IPS-20b (cell line): Measurements from ENCODE around the gene LYL1.

Experiments
- H3K27ac ChIP-seq: one replicate; pipeline ENCODE4 v1.5.1; 2013; ENCODE audit warnings: low read length
- H3K27me3 ChIP-seq: 2 replicates; pipeline ENCODE4 v1.6.1; 2013; ENCODE audit warnings: mild to moderate bottlenecking, low read length, inconsistent platforms; ENCODE audit not compliant: insufficient read depth
- H3K36me3 ChIP-seq: 2 replicates; pipeline ENCODE4 v1.6.1; 2013; ENCODE audit warnings: low read depth, mild to moderate bottlenecking, inconsistent platforms, low read length, moderate library complexity; ENCODE audit not compliant: insufficient read depth
- H3K4me1 ChIP-seq: 2 replicates; pipeline ENCODE4 v1.6.1; 2013; ENCODE audit warnings: mild to moderate bottlenecking, control low read depth, inconsistent platforms, low read length, moderate library complexity; ENCODE audit not compliant: insufficient read depth
- H3K4me3 ChIP-seq: 2 replicates; pipeline ENCODE4 v1.5.1; 2013; ENCODE audit warnings: mild to moderate bottlenecking, low read length, inconsistent platforms
- H3K9ac ChIP-seq: 2 replicates; pipeline ENCODE4 v1.6.1; 2013; ENCODE audit warnings: low read depth, mild to moderate bottlenecking, inconsistent platforms, low read length, moderate library complexity
- H3K9me3 ChIP-seq: 2 replicates; pipeline ENCODE4 v1.6.1; 2013; ENCODE audit warnings: mild to moderate bottlenecking, low read depth, low read length, inconsistent platforms; ENCODE audit not compliant: insufficient read depth

Gene LYL1

DNA sequence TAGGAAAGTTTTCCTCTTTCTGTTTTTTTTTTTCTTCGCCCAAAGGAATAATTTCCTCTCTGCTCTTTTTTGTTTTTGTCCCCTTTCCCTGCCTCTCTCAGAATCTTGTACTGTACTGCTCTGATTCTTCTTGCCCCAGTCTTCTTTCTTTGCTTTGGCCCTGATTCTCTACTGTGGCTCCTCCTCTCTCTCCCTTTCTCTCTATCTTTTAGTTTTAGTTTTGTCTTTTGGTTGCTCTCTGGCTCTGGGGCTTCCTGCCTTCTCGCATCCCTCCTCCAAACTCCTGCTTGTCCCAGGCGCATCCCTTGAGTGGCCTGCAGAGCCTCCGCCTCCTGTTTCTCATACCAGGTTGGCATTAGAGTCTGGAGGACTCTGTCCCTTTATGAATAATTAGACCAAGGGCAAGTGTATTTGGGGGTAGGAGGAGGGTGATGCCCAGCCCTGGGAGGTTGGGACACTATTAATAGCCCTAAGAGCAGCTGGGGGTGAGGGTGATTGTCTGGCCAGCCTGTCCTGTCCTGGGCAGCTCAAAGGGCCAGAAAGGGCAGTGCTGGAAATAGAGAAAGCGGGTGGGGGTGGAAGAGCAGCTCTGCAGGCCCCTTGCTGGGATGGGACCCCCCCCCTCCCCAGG is 39.1 kb downstream of the LYL1 start:
- H3K4me3 ChIP-seq: no peak overlapping the region
- no peaks in the 10 kb centered on the region for H3K36me3 ChIP-seq
- no peaks in the 10 kb centered on the region for H3K9me3 ChIP-seq
- H3K9ac ChIP-seq: no peak overlapping the region
- H3K4me1 ChIP-seq: no peaks in the 10 kb centered on the region; the same call in 1 of the 2 replicates
- H3K27me3 ChIP-seq: peaks cover 92% of the 10 kb centered on the region
- H3K27ac ChIP-seq: no peak overlapping the region

DNA sequence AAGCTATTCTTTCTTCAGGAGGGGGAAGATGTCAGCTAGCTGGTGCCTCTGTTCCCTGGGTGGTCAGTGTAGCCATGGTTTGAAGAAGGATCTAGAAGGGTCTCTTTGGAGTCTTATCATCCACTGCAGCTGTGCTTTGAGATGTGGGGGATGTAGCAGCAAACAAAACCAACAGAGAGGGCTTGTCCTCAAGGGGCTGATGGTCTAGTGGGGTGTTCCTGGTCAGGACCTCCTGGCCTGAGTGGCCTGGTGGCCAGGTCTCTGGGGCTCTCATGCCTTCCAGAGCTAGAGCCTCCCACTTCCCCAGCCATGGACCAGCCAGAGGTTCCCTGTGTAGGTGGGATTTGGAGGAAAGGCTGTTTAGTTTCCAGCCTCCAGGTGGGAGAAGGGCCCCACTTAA is 40.3 kb downstream of the LYL1 start:
- H3K4me1 ChIP-seq: no peaks in the 10 kb centered on the region; the same call in 1 of the 2 replicates
- no peaks in the 10 kb centered on the region for H3K9me3 ChIP-seq
- H3K4me3 ChIP-seq: no peak overlapping the region
- H3K9ac ChIP-seq: no peak overlapping the region
- H3K27me3 ChIP-seq: peaks cover 99% of the 10 kb centered on the region
- no peak overlapping the region for H3K27ac ChIP-seq
- no peaks in the 10 kb centered on the region for H3K36me3 ChIP-seq

- H3K27ac ChIP-seq: no peak overlapping the region
- H3K4me1 ChIP-seq: peaks cover 3% of the 10 kb centered on the region
- H3K27me3 ChIP-seq: peaks cover 100% of the 10 kb centered on the region
- no peaks in the 10 kb centered on the region for H3K9me3 ChIP-seq
- H3K36me3 ChIP-seq: no peaks in the 10 kb centered on the region
- H3K9ac ChIP-seq: no peak overlapping the region
- H3K4me3 ChIP-seq: peak overlapping the region; percentile 74
Measured at GRCh38 chr19:13060964-13061927, 41.4 kb downstream of the LYL1 start.

DNA sequence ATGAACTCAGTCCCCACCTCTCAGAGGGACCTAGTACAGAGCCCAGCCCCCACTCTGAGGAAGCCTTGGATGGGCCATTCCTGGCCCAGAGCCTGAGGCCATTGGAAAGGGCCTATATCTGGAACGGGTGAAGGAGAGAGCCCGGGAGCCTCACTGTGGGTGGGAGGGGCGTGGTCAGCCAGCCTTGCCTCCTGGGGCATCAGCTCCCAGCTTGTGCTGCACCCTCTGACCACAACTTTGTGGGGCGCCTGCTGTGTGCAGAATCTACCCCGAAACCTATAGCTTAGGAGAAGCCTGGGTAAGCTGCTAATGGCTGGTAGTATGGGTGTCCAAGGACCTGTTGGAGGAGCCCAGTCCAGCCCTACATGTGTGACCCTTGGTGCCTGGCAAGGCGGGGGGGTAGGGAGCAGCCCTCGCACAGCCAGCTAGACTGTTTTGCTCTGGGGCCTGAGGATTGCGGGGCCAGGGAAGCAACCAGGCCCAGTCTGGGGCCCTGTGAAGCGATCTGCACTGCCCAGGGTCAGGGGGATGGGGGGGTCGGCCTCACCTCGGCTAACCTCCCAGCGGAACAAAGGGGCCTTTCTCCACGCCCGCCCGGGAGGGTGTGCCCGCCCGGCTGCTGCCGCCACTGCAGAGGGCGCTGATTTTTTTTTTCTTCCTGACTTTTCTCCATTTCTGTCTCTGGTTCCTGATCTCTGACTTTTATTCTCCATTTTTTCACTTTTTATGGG is 42.3 kb downstream of the LYL1 start:
- Histone ChIP-seq H3K9ac (no peak overlapping the region), H3K27me3 (peaks cover 100% of the 10 kb centered on the region), H3K36me3 (no peaks in the 10 kb centered on the region), H3K4me1 (peaks cover 11% of the 10 kb centered on the region), H3K27ac (no peak overlapping the region), H3K9me3 (no peaks in the 10 kb centered on the region), H3K4me3 (peak overlapping the region; percentile 74)

DNA sequence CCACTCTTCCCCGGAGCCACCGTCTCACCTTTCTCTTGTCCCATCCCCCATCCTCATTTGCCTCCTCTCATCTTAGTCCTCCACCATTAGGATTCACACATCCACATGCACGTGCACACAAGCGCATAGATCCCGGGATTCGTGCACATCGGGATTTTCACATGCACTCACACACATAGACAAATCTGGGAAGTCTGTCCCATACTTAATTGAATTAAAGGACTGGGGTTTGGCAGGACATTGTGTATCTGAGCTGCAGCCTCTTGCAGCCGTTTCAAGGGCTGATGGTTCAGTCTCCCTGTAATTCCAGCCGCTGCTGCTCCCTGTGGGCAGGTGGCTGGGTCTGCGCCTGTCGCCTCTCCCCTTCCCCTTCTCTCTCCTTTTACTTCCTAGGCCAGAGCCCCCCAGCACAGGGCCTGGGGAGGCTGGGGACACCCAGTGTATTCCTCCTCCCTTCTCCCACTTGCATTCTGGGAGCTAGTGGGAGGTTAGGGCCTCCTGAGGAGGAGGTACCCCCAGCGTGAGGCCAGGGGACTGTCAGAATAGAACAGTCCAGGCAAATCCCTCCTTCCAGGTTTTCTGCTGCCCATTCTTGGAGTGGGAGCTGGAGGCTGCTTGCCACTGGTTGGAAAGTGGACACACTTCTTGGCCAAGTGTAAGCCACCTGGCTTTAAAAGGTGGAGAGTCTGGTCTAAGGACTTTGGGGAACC is 43.6 kb downstream of the LYL1 start:
- Histone ChIP-seq H3K36me3 (no peaks in the 10 kb centered on the region), H3K27ac (no peak overlapping the region), H3K4me3 (no peak overlapping the region), H3K9me3 (no peaks in the 10 kb centered on the region), H3K4me1 (peaks cover 16% of the 10 kb centered on the region), H3K9ac (no peak overlapping the region), H3K27me3 (peaks cover 100% of the 10 kb centered on the region)

DNA sequence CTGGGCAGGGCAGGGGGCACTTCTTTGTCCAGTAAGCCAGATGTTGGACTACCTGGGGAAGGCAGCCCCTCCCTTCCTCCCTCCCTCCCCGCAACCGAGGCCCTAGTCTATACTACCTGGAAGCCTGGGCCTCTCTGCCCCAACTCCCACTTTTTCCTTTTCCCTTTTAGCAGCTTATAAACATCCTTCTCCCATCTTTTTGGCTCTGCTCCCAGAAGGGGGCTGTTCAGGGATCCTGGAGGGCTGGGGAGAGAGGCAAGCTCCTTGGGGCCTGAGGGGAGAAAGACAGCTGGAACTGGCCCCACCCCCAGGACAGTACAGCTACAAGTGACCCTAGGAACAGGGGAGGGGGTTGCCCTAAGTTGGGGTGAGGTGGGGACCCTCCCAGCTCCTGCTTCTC is 44.9 kb downstream of the LYL1 start:
- H3K27me3 ChIP-seq: peaks cover 100% of the 10 kb centered on the region
- peaks cover 22% of the 10 kb centered on the region for H3K4me1 ChIP-seq

GRCh38 chr19:13057147-13057572 is 45.5 kb downstream of the LYL1 start:
- Histone ChIP-seq H3K9ac (no peak overlapping the region), H3K4me1 (peaks cover 22% of the 10 kb centered on the region), H3K4me3 (no peak overlapping the region), H3K27ac (no peak overlapping the region), H3K27me3 (peaks cover 100% of the 10 kb centered on the region), H3K9me3 (no peaks in the 10 kb centered on the region), H3K36me3 (no peaks in the 10 kb centered on the region)

More for the DNA sequence above, 44.9 kb downstream of the LYL1 start:
- Histone ChIP-seq H3K4me3 (no peak overlapping the region), H3K9me3 (no peaks in the 10 kb centered on the region), H3K27ac (no peak overlapping the region), H3K36me3 (no peaks in the 10 kb centered on the region), H3K9ac (no peak overlapping the region)

- Histone ChIP-seq H3K4me3 (peak overlapping the region; percentile 44), H3K36me3 (no peaks in the 10 kb centered on the region), H3K27me3 (peaks cover 100% of the 10 kb centered on the region), H3K4me1 (peaks cover 28% of the 10 kb centered on the region), H3K27ac (no peak overlapping the region), H3K9ac (peak overlapping the region; percentile 10; the same call in 1 of the 2 replicates), H3K9me3 (no peaks in the 10 kb centered on the region)
Measured at GRCh38 chr19:13056052-13056660, 46.5 kb downstream of the LYL1 start.

DNA sequence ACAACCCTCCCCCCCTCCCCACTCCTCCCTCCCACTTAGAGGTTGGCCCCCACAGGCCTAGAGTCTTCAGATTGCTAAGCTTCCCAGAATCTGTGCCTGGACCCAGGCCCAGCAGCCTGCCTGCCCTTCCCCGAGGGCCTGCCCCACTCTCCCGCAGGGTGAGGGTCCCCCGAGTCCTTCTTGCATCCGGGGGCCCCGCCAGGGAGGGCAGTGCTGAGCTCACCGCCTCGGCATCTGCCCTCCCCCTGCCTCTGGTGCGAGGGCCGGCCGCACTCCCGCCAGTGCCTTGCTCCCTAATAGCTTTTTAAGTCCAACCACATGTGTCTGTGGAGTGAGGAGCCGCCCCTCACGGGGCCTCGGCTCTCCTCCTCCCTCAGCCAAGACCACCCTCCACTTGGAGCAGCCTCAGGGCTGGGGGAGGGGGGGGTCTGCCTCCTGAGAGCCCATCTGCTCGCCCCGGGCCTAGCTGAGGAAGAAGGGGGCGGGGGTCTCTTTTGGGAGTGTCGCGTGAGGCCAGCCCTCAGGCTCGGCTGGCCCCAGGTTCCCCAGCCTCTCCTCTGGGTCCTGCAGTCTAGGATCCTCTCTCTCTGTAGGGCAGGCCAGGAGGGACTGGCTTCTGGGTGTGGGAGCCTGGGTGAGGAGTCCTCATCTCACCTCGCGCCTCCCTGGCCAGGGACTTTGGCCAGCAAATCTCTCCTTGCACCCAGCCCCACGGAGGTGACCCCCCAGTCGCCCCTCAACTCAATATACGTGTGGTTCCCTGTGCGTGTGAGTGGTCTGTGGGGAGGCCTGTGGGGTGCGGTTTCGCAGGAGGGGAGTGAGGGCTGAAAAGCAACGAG is 47.2 kb downstream of the LYL1 start:
- Histone ChIP-seq H3K27me3 (peaks cover 100% of the 10 kb centered on the region), H3K9ac (peak overlapping the region; percentile 10; the same call in 1 of the 2 replicates), H3K9me3 (no peaks in the 10 kb centered on the region), H3K27ac (no peak overlapping the region), H3K4me1 (peaks cover 30% of the 10 kb centered on the region), H3K36me3 (no peaks in the 10 kb centered on the region), H3K4me3 (peak overlapping the region; percentile 44)

DNA sequence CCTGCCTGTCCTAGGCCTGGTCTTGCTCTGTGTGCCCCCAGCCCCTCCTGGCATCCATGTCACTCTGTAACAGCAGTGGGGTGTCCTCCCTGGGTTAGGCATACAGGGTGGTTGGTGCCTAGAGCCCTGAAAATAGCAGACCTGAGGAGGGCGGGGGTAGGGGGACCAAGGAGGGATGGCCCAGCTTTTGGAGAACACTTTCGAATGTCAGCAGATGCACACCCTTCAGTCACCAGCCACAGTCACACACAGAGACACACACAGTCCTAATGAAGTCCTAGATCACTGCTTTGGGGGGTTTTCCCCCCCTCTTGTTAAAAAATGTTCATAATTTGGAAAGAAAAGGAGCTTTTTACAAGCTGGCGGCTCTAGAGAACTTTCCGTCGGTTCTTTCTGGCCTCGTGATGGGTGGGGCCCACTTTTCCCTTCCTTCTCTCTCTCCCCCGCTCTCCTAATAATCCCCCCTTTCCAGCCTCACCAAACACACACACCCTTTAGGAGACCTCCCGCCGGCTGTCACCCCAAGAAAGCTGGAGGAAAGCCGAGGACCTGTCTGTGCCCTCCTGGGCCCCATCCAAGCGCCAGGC is 47.9 kb downstream of the LYL1 start:
- H3K9me3 ChIP-seq: no peaks in the 10 kb centered on the region
- H3K36me3 ChIP-seq: no peaks in the 10 kb centered on the region
- no peak overlapping the region for H3K27ac ChIP-seq
- H3K4me1 ChIP-seq: peaks cover 30% of the 10 kb centered on the region
- peaks cover 100% of the 10 kb centered on the region for H3K27me3 ChIP-seq
- no peak overlapping the region for H3K4me3 ChIP-seq
- H3K9ac ChIP-seq: no peak overlapping the region
